Dedifferentiated amniotic fluid mesenchymal stem cell (primary cell): ENCODE data around the gene KMT2C.
"Not testable (repeated sequence)": the region's sequence is repeated elsewhere in the genome, so short reads cannot be mapped to it uniquely, and the experiment has no call there.

Source experiments
- DNase-seq: peaks from one replicate; pipeline ENCODE4 v3.0.0-alpha.2; 2016; ENCODE audit errors: extremely low spot score

KMT2C gene

GRCh38 chr7:152435384-152436110, at the start of gene KMT2C:
Gene KMT2C, minus strand, starts transcription at chr7:152436003. Its CDS starts 217 bp downstream, at chr7:152435786.
- no peak for DNase-seq

GRCh38 chr7:152481082-152481481, 45.3 kb upstream of the KMT2C start:
- no peak for DNase-seq

GRCh38 chr7:152480664-152481063, 44.9 kb upstream of the KMT2C start:
- DNase-seq = no peak

GRCh38 chr7:152479595-152479994, 43.8 kb upstream of the KMT2C start:
- no peak for DNase-seq

- DNase-seq = no peak
Measured at GRCh38 chr7:152478140-152478539, 42.3 kb upstream of the KMT2C start.

GRCh38 chr7:152477079-152477478, 41.3 kb upstream of the KMT2C start:
- no peak for DNase-seq

GRCh38 chr7:152476551-152476950, 40.7 kb upstream of the KMT2C start:
- DNase-seq = no peak

GRCh38 chr7:152471023-152471620, 35.3 kb upstream of the KMT2C start:
- not testable (repeated sequence) for DNase-seq

- DNase-seq = not testable (repeated sequence)
Measured at GRCh38 chr7:152470251-152471022, 34.6 kb upstream of the KMT2C start.

- DNase-seq = not testable (repeated sequence)
Measured at GRCh38 chr7:152469576-152469975, 33.8 kb upstream of the KMT2C start.

- DNase-seq = no peak
Measured at GRCh38 chr7:152467225-152467624, 31.4 kb upstream of the KMT2C start.

GRCh38 chr7:152465119-152465387, 29.2 kb upstream of the KMT2C start:
- no peak for DNase-seq

GRCh38 chr7:152464312-152465118, 28.7 kb upstream of the KMT2C start:
- peak; percentile 48 for DNase-seq

GRCh38 chr7:152463709-152464311, 28.0 kb upstream of the KMT2C start:
- peak; percentile 99 for DNase-seq

- peak; percentile 20 for DNase-seq
Measured at GRCh38 chr7:152462995-152463708, 27.3 kb upstream of the KMT2C start.

GRCh38 chr7:152459724-152460251, 24.0 kb upstream of the KMT2C start:
- peak; percentile 38 for DNase-seq

GRCh38 chr7:152451356-152451755, 15.6 kb upstream of the KMT2C start:
- DNase-seq = no peak

- DNase-seq = not testable (repeated sequence)
Measured at GRCh38 chr7:152445386-152446008, 9.7 kb upstream of the KMT2C start.

GRCh38 chr7:152443586-152443985, 7.8 kb upstream of the KMT2C start:
- no peak for DNase-seq

- no peak for DNase-seq
Measured at GRCh38 chr7:152442330-152442835, 6.6 kb upstream of the KMT2C start.
